ENCODE data around the gene KRT82.
"Not testable (repeated sequence)": the region's sequence is repeated elsewhere in the genome, so short reads cannot be mapped to it uniquely, and the experiment has no call there.

- TF ChIP-seq REST (IDR thresholded peaks at IDR 0.05; ENCODE audit: low read depth, low read length); CTCF (IDR thresholded peaks at IDR 0.05); ZBTB33 (IDR thresholded peaks at IDR 0.05; ENCODE audit: borderline replicate concordance, low read depth); NFIC (IDR thresholded peaks at IDR 0.05; ENCODE audit: borderline replicate concordance); RAD21 (IDR thresholded peaks at IDR 0.05; ENCODE audit: low read length); MAX (IDR thresholded peaks at IDR 0.05; ENCODE audit: low read depth); TAF1 (IDR thresholded peaks at IDR 0.05; ENCODE audit: borderline replicate concordance, low read depth, low read length); IRF3 (IDR thresholded peaks at IDR 0.05; ENCODE audit: low read depth, low read length); EZH2phosphoT487 (IDR thresholded peaks at IDR 0.05; ENCODE audit: borderline replicate concordance, low read depth); CHD2 (IDR thresholded peaks at IDR 0.05; ENCODE audit: low read length, partially characterized antibody); RFX5 (IDR thresholded peaks at IDR 0.05; ENCODE audit: low read length); SMC3 (IDR thresholded peaks at IDR 0.05; ENCODE audit: low read depth, low read length); TCF12 (IDR thresholded peaks at IDR 0.05); USF2 (IDR thresholded peaks at IDR 0.05; ENCODE audit: borderline replicate concordance, low read depth, low read length): not testable (repeated sequence)
Measured at GRCh38 chr12:52345041-52345440, 61.1 kb downstream of the KRT82 start.

All from SK-N-SH (cell line).